Measurements from ENCODE around the gene P2RY14.

Gene P2RY14

GRCh38 chr3:151278230-151278629 is at the start of gene P2RY14:
Gene P2RY14, minus strand, starts transcription at chr3:151278542. Its CDS starts 64,226 bp downstream, at chr3:151214316.
- DNase-seq = no peak

GRCh38 chr3:151327571-151328198 is 49.3 kb upstream of the P2RY14 start:
- no peak for DNase-seq

GRCh38 chr3:151322511-151322910 is 44.2 kb upstream of the P2RY14 start:
- DNase-seq = no peak

- DNase-seq = no peak
Measured at GRCh38 chr3:151321526-151321925, 43.2 kb upstream of the P2RY14 start.

- DNase-seq = no peak
Measured at GRCh38 chr3:151320131-151320530, 41.8 kb upstream of the P2RY14 start.

GRCh38 chr3:151319628-151320027 is 41.3 kb upstream of the P2RY14 start:
- DNase-seq = no peak

GRCh38 chr3:151318991-151319390 is 40.6 kb upstream of the P2RY14 start:
- no peak for DNase-seq

GRCh38 chr3:151318313-151318712 is 40.0 kb upstream of the P2RY14 start:
- no peak for DNase-seq

GRCh38 chr3:151316267-151316991 is 38.1 kb upstream of the P2RY14 start, which contains the start of gene GPR87:
Gene GPR87, minus strand, starts transcription at chr3:151316820. Its CDS starts 16,720 bp downstream, at chr3:151300100.
- DNase-seq = no peak

- DNase-seq = no peak
Measured at GRCh38 chr3:151315846-151316245, 37.5 kb upstream of the P2RY14 start.

GRCh38 chr3:151315136-151315535 is 36.8 kb upstream of the P2RY14 start:
- DNase-seq = no peak

- no peak for DNase-seq
Measured at GRCh38 chr3:151314593-151314992, 36.3 kb upstream of the P2RY14 start.

- no peak for DNase-seq
Measured at GRCh38 chr3:151314137-151314536, 35.8 kb upstream of the P2RY14 start.

GRCh38 chr3:151312972-151313371 is 34.6 kb upstream of the P2RY14 start:
- no peak for DNase-seq

GRCh38 chr3:151309566-151309965 is 31.2 kb upstream of the P2RY14 start:
- no peak for DNase-seq

GRCh38 chr3:151307583-151308488 is 29.5 kb upstream of the P2RY14 start:
- DNase-seq = no peak

- DNase-seq = no peak
Measured at GRCh38 chr3:151307131-151307530, 28.8 kb upstream of the P2RY14 start.

GRCh38 chr3:151306168-151306810 is 27.9 kb upstream of the P2RY14 start:
- no peak for DNase-seq

- DNase-seq = no peak
Measured at GRCh38 chr3:151305775-151306151, 27.4 kb upstream of the P2RY14 start.

GRCh38 chr3:151305060-151305774 is 26.9 kb upstream of the P2RY14 start:
- no peak for DNase-seq

- no peak for DNase-seq
Measured at GRCh38 chr3:151303751-151304150, 25.4 kb upstream of the P2RY14 start.

GRCh38 chr3:151301787-151302186 is 23.4 kb upstream of the P2RY14 start:
- no peak for DNase-seq
